ENCODE results near the gene PPIG. TPM values are rescaled to one million over a fixed set of nuclear protein-coding genes. Genes with fewer than 3 reads are reported as not detected.
"Not testable (repeated sequence)": the region's sequence is repeated elsewhere in the genome, so short reads cannot be mapped to it uniquely, and the experiment has no call there.

The PPIG gene
- total RNA-seq, 1 experiment from 2014 or later = 33.4 TPM

- no peaks in the 10 kb centered on the region for H3K36me3 ChIP-seq
- no peak for DNase-seq (ENCODE audit: low read depth in 1 of 2, low spot score in 2 of 2)
- H3K27ac ChIP-seq = no peak overlapping the region
- H3K27me3 ChIP-seq (replicated peaks) = peaks cover 5% of the 10 kb centered on the region; the same call in 1 of the 2 replicates
- no peaks in the 10 kb centered on the region for H3K9me3 ChIP-seq (replicated peaks)
- H3K4me3 ChIP-seq = no peak overlapping the region
- H3K4me1 ChIP-seq (replicated peaks) = no peaks in the 10 kb centered on the region
Observed at GRCh38 chr2:169683425-169684134, 99.4 kb downstream of the PPIG start.

- H3K27ac ChIP-seq = no peak overlapping the region
- no peaks in the 10 kb centered on the region for H3K9me3 ChIP-seq (replicated peaks)
- no peaks in the 10 kb centered on the region for H3K4me1 ChIP-seq (replicated peaks)
- peaks cover 5% of the 10 kb centered on the region; the same call in 1 of the 2 replicates for H3K27me3 ChIP-seq (replicated peaks)
- no peaks in the 10 kb centered on the region for H3K36me3 ChIP-seq
- no peak overlapping the region for H3K4me3 ChIP-seq
- no peak for DNase-seq (ENCODE audit: low read depth in 1 of 2, low spot score in 2 of 2)
Observed at GRCh38 chr2:169684135-169684565, 100.0 kb downstream of the PPIG start.

GRCh38 chr2:169684712-169685111 lies 100.6 kb downstream of the PPIG start:
- H3K27ac ChIP-seq; H3K36me3 ChIP-seq; H3K4me1 ChIP-seq (replicated peaks); H3K27me3 ChIP-seq (replicated peaks); H3K9me3 ChIP-seq (replicated peaks); H3K4me3 ChIP-seq; DNase-seq (ENCODE audit: low read depth in 1 of 2, low spot score in 2 of 2): not testable (repeated sequence)

GRCh38 chr2:169686825-169687224 lies 102.7 kb downstream of the PPIG start:
- not testable (repeated sequence) for H3K4me1 ChIP-seq (replicated peaks); DNase-seq (ENCODE audit: low read depth in 1 of 2, low spot score in 2 of 2); H3K36me3 ChIP-seq

GRCh38 chr2:169687943-169688342 lies 103.8 kb downstream of the PPIG start:
- not testable (repeated sequence) for H3K36me3 ChIP-seq; DNase-seq (ENCODE audit: low read depth in 1 of 2, low spot score in 2 of 2); H3K4me3 ChIP-seq; H3K4me1 ChIP-seq (replicated peaks); H3K9me3 ChIP-seq (replicated peaks); H3K27ac ChIP-seq; H3K27me3 ChIP-seq (replicated peaks)

More at GRCh38 chr2:169686825-169687224, 102.7 kb downstream of the PPIG start:
- H3K4me3 ChIP-seq; H3K27me3 ChIP-seq (replicated peaks); H3K27ac ChIP-seq; H3K9me3 ChIP-seq (replicated peaks): not testable (repeated sequence)

GRCh38 chr2:169690958-169691357 lies 106.8 kb downstream of the PPIG start:
- Histone ChIP-seq H3K27me3 (replicated peaks) (no peaks in the 10 kb centered on the region), H3K4me1 (replicated peaks) (peaks cover 8% of the 10 kb centered on the region; the same call in 1 of the 2 replicates), H3K4me3 (no peak overlapping the region), H3K9me3 (replicated peaks) (no peaks in the 10 kb centered on the region), H3K27ac (no peak overlapping the region), H3K36me3 (no peaks in the 10 kb centered on the region)
- no peak for DNase-seq (ENCODE audit: low read depth in 1 of 2, low spot score in 2 of 2)

Other genes starting within 250 kb of the PPIG start
- 0.11 and 0.13 TPM in 2 replicates for gene LRP2, start 221.8 kb upstream of the PPIG start, total RNA-seq (2014; rRNA removed; shearing (Covaris generic))
- 3.4 and 4.3 TPM in 2 replicates for gene BBS5, start 104.9 kb upstream of the PPIG start, total RNA-seq (2014; rRNA removed; shearing (Covaris generic))
- 0.24 TPM in 1 of 2 replicates, not detected in the other for gene KLHL41, start 74.6 kb upstream of the PPIG start, total RNA-seq (2014; rRNA removed; shearing (Covaris generic))
- 25.2 and 30.4 TPM in 2 replicates for gene FASTKD1, start 10.5 kb upstream of the PPIG start, total RNA-seq (2014; rRNA removed; shearing (Covaris generic))
- not detected in 2 replicates for gene CFAP210, start 110.1 kb downstream of the PPIG start, total RNA-seq (2014; rRNA removed; shearing (Covaris generic))
- 1.9 TPM in 2 replicates for gene PHOSPHO2, start 110.1 kb downstream of the PPIG start, total RNA-seq (2014; rRNA removed; shearing (Covaris generic))
- gene KLHL23, start 149.5 kb downstream of the PPIG start, total RNA-seq (2014; rRNA removed; shearing (Covaris generic)) = 0.78 and 2.9 TPM in 2 replicates
- gene SSB, start 214.5 kb downstream of the PPIG start, total RNA-seq (2014; rRNA removed; shearing (Covaris generic)) = 145 and 146 TPM in 2 replicates
- 81.2 and 120 TPM in 2 replicates for gene METTL5, start 240.6 kb downstream of the PPIG start, total RNA-seq (2014; rRNA removed; shearing (Covaris generic))
- gene UBR3, start 243.1 kb downstream of the PPIG start, total RNA-seq (2014; rRNA removed; shearing (Covaris generic)) = 25.0 and 29.7 TPM in 2 replicates